NCI-H1694 (cell line): ENCODE data around the gene RIC3.

Source experiments
- DNase-seq: peaks from one replicate; lab custom pipeline; 2025; lab: John Stamatoyannopoulos, UW

RIC3 gene

DNA sequence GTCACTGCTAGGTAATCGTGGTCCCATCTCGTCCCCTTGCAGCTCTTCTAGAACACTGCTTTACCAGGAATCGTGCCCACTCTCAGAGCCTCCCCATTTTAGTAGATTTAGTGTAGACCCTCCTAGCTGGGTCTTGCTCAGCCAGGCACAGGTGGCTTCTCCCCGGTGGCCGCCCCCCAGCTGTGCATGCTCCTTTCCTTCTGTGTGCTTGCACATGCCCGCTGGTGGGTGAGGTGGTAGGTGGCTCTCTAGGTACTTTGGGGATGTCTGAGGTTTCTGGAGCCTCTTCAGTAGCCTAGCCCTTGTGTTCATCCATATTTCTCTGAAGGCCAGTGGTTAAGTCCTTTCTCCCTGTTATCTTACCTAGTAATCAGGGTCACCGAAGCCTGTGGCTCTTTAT, 82.3 kb downstream of the RIC3 start:
- no peak for DNase-seq

GRCh38 chr11:8086001-8086479, 82.8 kb downstream of the RIC3 start:
- no peak for DNase-seq

DNA sequence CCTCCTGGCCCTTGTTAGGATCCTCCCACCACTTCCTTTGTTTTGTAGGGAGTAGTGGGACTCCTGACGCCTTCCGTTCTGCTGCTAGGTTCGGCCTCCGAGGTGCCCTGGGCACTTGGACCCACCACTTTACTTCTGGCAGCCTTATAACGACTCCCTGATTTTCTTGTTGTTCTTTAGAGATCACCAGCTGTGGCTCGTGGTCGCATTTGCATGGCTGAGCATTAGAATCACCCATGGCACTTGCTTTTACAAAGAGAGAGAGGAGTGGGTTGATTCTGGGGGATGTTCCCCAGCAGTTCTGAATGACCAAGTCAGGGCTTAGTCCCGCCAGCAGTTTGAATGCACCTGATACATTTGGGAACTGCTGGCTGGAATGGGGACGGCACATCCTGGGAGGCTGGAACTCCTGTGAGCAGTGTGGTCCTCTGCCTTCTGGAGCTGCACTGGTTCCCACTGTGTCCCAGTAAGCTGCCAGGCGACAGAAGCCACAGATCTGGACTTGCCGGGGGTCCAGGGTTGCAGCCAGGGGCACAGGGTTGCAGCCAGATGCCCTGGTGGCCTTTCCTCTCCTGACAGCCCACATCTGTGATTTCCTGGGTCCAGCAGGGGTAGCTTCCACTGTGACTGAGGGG, 83.7 kb downstream of the RIC3 start:
- DNase-seq, result no peak

- no peak for DNase-seq
Observed at GRCh38 chr11:8084352-8084751, 84.5 kb downstream of the RIC3 start.

GRCh38 chr11:8083871-8084281, 84.9 kb downstream of the RIC3 start:
- DNase-seq, result peak; percentile 40

- no peak for DNase-seq
Observed at GRCh38 chr11:8083088-8083395, 85.8 kb downstream of the RIC3 start.

DNA sequence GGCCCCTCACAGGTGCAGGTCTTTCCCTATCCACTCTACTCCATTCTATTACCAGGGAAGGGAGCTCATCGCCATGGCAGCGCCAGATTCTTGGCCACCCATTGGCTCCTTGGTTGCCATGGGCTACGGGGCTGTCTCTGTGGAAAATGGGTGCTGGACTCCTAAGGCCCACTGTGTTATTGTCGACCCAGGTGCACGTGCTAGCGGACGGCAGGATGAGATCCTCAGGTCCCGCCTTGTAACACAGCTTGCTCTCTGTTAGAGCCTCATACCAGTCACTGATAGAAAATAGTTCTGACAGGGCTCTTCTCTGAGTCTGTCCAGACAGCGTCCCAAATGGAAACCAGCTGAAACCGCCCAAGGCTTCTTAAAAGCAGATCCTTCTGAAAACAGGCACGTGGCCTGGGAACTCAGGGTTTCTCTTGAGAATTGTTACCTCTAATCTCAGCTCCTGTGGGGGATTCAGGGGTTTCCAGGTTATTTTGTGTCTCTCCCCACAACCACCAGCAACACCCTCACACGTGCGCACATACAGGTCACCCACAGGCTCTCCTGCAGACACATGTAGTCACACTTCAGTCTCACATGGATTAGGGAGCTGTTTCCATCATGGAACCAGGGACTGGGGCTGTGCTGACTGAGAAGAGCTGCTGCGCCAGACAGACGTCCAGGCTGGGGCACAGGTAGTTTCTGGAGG, 86.3 kb downstream of the RIC3 start:
- no peak for DNase-seq

- DNase-seq, result no peak
Observed at GRCh38 chr11:8081591-8082250, 87.1 kb downstream of the RIC3 start.

DNA sequence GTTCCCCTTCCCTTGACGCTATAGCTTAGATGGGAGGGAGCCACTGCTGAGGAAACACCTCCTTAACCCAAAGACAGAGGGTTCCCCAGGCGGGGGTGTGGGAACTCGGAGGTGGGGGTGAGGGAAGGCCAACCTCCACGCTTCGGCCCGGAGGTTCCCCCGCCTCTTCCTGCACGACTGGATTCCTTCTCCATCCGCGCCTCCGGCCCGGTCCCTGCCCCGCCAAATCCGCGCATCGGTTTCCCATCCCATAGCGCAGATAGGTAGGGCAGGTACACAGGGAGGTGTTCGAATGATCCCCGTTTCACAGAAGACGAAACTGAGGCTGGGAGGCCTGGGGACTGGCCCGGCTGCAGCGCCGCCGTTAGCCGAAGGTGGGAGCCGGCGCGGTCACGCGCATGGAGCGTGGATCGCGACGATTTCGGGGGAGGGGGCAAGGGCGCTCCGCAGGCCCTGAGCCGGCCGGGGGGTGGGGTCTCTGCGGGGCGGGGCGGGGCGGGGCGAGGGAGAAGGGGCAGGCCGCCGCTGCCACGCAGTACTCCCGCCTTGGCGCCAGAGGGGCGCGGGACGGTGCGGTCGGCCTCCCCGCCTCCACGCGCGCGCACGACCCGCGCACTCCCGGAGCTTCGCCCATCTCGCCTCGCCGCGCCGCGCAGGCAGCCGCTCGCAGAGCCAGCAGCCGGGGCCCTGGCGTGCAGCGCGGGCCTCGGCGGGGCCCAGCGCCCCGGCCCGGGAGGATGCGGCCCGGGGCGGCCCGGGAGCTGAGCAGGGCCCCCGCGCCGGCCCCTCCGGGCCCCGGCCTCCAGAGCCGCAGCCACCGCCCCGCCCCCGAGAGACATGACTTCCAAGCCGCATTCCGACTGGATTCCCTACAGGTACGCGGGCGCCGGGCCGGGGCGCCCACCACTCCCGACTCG, 87.9 kb downstream of the RIC3 start, which contains the start of gene TUB:
TSS of gene TUB (plus strand) at position 538 of the 917 bp plus-strand sequence. CDS start at position 838, 300 bp downstream.
- DNase-seq, result no peak

- DNase-seq, result no peak
Observed at GRCh38 chr11:8080069-8080670, 88.7 kb downstream of the RIC3 start.

- DNase-seq, result no peak
Observed at GRCh38 chr11:8079111-8079675, 89.6 kb downstream of the RIC3 start.

GRCh38 chr11:8075119-8075726, 93.6 kb downstream of the RIC3 start:
- DNase-seq, result no peak

DNA sequence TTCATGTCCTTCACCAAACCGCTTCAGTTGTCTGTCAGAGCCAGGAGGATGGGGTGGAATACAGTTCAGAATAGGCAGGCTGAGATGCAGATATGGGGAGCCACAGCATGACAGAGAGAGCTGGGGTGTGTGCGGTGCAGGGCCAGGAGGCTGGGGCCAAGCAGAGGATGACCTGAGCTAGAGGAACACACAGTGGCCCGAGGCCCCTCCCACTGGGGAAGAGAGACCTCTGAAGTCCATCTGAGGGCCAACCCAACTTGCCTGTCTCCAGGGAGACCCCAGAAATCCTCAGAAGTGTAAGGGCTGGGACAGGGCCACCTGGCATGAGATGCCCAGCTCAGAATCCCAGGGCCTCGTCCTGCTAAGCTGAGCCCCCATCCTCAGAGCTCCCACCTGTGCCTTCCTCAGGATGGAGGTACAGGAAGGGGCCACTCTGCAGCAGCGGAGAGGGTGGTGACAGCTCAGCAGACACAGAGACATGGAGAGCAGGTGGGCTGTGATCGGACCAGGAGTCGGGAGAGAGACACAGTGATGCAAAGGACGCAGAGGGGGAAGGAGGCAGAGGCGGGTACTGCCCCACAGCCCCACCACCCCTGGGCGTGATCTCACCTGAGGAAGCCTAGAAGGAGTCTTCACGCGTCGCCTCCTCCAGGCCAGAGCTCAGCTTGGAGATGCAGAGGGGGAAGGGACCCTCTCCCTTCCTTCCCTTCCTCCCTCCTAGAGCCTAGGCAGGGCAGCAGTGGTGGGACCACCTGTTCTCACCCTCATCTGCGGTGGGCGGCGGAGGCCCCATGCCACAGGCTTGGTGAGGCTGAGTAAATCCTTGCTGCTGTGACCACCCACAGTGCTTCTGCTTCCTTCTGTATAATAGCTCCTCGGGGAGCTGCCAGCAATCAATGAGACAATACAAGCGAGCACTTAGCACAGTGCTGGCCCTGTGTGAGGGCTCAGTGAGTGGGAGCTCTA, 96.9 kb downstream of the RIC3 start:
- no peak for DNase-seq

GRCh38 chr11:8070417-8071115, 98.3 kb downstream of the RIC3 start:
- peak; percentile 56 for DNase-seq

- DNase-seq, result no peak
Observed at GRCh38 chr11:8069771-8070170, 99.1 kb downstream of the RIC3 start.

- no peak for DNase-seq
Observed at GRCh38 chr11:8068605-8069221, 100.1 kb downstream of the RIC3 start.

- DNase-seq, result no peak
Observed at GRCh38 chr11:8067929-8068575, 100.8 kb downstream of the RIC3 start.

DNA sequence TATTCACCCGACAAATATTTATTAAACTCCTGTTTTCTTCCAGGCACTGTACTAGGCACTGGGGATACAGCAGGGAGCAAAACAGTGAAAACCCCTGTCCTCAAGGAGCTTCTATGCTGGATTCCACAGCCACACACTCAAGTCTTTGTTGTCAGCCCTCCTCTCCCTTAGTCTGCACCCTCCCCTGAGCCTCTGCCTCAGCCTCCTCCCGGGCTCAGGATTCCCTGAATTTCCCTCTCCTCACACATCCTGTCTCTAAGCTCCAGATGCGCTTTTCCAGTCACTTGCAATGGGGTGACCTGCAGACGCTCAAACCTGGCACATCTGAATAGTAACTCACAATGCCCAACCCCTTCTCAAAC, 101.3 kb downstream of the RIC3 start:
- DNase-seq, result no peak
